Osteocyte (in vitro differentiated cells): ENCODE data around the gene SERPINB6. TPM values are rescaled to one million over a fixed set of nuclear protein-coding genes. Genes with fewer than 3 reads are reported as not detected.

ENCODE experiments used
- DNase-seq: peaks from one replicate; pipeline ENCODE4 v3.0.0; 2021; ENCODE audit warnings: mixed read lengths; ENCODE audit not compliant: unreplicated experiment; ENCODE audit errors: extremely low spot score
- H3K27ac Mint-ChIP-seq: one replicate; pipeline ENCODE4 v1.8.0; 2021; ENCODE audit warnings: mild to moderate bottlenecking, mixed read lengths; ENCODE audit not compliant: unreplicated experiment
- H3K27me3 Mint-ChIP-seq: one replicate; pipeline ENCODE4 v1.8.0; 2021; ENCODE audit warnings: mixed read lengths; ENCODE audit not compliant: unreplicated experiment
- H3K36me3 Mint-ChIP-seq: one replicate; pipeline ENCODE4 v1.8.0; 2021; ENCODE audit warnings: mixed read lengths; ENCODE audit not compliant: unreplicated experiment
- H3K4me1 Mint-ChIP-seq: one replicate; pipeline ENCODE4 v1.8.0; 2021; ENCODE audit warnings: mixed read lengths; ENCODE audit not compliant: unreplicated experiment
- H3K4me3 Mint-ChIP-seq: one replicate; pipeline ENCODE4 v1.8.0; 2021; ENCODE audit warnings: mild to moderate bottlenecking, moderate library complexity, mixed read lengths; ENCODE audit not compliant: unreplicated experiment
- H3K9me3 Mint-ChIP-seq: one replicate; pipeline ENCODE4 v1.8.0; 2021; ENCODE audit warnings: mixed read lengths; ENCODE audit not compliant: unreplicated experiment
- CTCF ChIP-seq: fragments of 200-600 bp; sonication (generic); IDR thresholded peaks from 2 replicates; pipeline ENCODE4 v1.5.0; 2021; ENCODE audit warnings: antibody characterized with exemption, mild to moderate bottlenecking, moderate library complexity
- total RNA-seq: library from RNA; stranded (reverse); gene quantifications from 2 replicates; pipeline ENCODE4 v1.2.1, GENCODE V29; 2021

The SERPINB6 gene
- total RNA-seq, 1 donor from 2014 or later = 93.1 TPM

- no peak for DNase-seq
- Mint-ChIP-seq H3K4me3 (no peak overlapping the region), H3K4me1 (peaks cover 20% of the 10 kb centered on the region), H3K9me3 (no peaks in the 10 kb centered on the region), H3K27ac (no peak overlapping the region), H3K36me3 (peaks cover 8% of the 10 kb centered on the region), H3K27me3 (no peaks in the 10 kb centered on the region)
- no peak for TF ChIP-seq CTCF
Observed at GRCh38 chr6:2966347-2966746, 5.0 kb downstream of the SERPINB6 start.

- Mint-ChIP-seq H3K4me3 (no peak overlapping the region), H3K27me3 (no peaks in the 10 kb centered on the region), H3K9me3 (no peaks in the 10 kb centered on the region), H3K36me3 (peaks cover 8% of the 10 kb centered on the region), H3K27ac (no peak overlapping the region), H3K4me1 (peaks cover 23% of the 10 kb centered on the region)
- no peak for DNase-seq
- no peak for TF ChIP-seq CTCF
Observed at GRCh38 chr6:2964793-2965505, 6.4 kb downstream of the SERPINB6 start.

DNA sequence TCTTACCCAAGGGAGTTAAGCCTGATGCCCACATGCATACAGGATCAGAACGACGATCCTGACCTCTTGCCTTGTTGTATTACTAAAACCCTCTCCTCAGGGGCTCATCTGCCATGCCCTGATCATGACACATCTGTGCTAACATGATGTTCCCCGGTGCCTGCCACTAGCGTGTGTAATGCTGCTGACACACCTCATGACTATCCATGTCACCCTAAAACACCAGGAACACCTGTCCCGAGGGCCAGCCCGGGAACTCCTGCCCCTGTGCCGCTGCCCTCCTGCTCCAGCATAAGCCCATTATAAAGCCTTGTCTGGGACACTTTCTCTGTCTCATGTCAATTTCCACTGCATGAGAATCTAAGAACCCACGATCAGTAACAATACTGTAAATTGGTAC lies 7.6 kb downstream of the SERPINB6 start:
- no peak overlapping the region for H3K27ac Mint-ChIP-seq
- peaks cover 26% of the 10 kb centered on the region for H3K4me1 Mint-ChIP-seq
- no peaks in the 10 kb centered on the region for H3K9me3 Mint-ChIP-seq

DNA sequence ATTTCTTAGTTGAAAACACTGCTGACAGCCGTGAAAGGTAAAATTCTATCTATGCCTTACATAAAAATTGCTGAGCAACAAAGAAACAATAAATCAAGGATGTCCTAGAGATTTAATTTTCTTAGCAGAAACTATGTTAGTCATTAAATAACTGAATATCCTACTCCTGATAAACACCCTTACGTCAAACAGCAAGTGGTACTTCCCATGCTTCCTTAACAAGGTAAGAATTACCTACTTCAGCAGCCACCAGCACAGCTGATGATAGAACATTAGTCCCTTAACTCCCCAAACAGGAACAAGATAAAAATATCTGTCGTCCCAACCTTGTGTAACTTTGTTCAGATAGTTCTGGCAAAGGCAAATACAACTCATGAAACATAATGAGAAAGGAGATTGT lies 8.7 kb downstream of the SERPINB6 start:
- H3K27me3 Mint-ChIP-seq = no peaks in the 10 kb centered on the region
- H3K9me3 Mint-ChIP-seq = no peaks in the 10 kb centered on the region
- peaks cover 26% of the 10 kb centered on the region for H3K4me1 Mint-ChIP-seq
- DNase-seq = no peak
- peaks cover 5% of the 10 kb centered on the region for H3K36me3 Mint-ChIP-seq
- no peak for TF ChIP-seq CTCF
- no peak overlapping the region for H3K27ac Mint-ChIP-seq
- no peak overlapping the region for H3K4me3 Mint-ChIP-seq

More for the DNA sequence above, 7.6 kb downstream of the SERPINB6 start:
- Mint-ChIP-seq H3K27me3 (no peaks in the 10 kb centered on the region), H3K4me3 (no peak overlapping the region), H3K36me3 (peaks cover 8% of the 10 kb centered on the region)
- DNase-seq = no peak
- no peak for TF ChIP-seq CTCF

DNA sequence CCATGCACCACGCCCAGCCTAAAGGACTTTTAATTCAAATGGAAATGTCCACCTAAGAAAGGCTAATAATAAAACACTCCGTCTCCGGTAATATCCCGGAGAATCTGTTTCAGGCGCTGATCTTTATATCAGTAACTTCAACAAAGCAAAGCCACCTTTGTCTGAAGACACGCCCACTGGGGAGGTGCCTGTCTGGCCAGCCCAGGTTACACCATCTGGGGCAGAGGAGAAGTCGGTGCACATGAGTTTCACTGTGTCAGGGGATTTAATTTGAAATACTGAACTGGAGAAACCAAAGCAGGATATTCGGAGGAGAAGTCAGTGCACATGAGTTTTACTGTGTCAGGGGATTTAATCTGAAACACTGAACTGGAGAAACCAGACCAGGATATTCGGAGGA lies 9.4 kb downstream of the SERPINB6 start:
- no peak overlapping the region for H3K27ac Mint-ChIP-seq
- DNase-seq = no peak
- peaks cover 29% of the 10 kb centered on the region for H3K4me1 Mint-ChIP-seq
- H3K9me3 Mint-ChIP-seq = no peaks in the 10 kb centered on the region
- H3K27me3 Mint-ChIP-seq = no peaks in the 10 kb centered on the region
- no peak overlapping the region for H3K4me3 Mint-ChIP-seq
- TF ChIP-seq CTCF = no peak
- H3K36me3 Mint-ChIP-seq = peaks cover 5% of the 10 kb centered on the region
